SIG-M5 (cell line): ENCODE results near the gene SPSB4.
A peak's percentile ranks its signal among the peaks of the same experiment; 100 is the strongest.

Source experiments
- DNase-seq: peaks from one replicate; lab custom pipeline; 2025; lab: John Stamatoyannopoulos, UW

Gene SPSB4

DNA sequence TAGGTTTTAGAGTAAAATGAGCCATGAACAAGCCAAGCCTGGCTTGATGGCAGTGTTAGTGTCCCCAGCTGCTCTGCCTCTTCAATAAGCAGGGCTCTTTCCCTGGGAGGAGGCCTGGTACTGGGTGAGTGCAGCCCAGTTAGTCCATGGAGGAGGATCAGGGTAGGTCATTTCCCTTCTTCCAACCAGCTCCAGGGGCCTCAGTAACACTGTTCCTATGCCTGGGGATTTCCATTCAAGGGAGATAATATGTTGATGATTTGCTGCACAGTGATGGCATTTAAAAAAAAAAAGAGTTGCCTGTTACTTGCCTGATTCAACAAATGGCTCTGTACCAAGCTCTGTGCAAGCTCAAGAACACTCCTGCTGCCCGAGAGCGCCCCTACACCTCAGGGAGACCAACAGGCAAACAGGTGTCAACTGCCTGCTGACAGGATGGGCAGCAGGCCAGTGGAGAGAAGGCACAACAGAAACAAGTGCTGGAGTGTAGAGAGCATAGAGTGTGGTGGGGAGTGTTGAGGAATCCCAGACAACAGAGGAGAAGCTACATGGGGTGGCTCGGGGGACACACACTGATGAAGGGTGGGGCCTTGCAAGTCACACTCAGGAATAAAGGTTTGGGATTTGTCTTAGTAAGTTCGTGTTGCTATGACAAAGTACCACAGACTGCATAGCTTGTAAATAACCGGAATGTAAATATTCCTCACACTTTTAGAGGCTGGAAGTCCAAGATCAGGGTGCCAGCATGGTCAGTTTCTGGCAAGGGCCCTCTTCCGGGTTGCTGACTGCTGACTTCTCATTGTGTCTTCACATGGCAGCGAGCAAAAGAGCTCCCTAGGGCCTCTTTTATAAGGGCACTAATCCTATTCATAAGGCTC is 101.9 kb downstream of the SPSB4 start:
- no peak for DNase-seq

DNA sequence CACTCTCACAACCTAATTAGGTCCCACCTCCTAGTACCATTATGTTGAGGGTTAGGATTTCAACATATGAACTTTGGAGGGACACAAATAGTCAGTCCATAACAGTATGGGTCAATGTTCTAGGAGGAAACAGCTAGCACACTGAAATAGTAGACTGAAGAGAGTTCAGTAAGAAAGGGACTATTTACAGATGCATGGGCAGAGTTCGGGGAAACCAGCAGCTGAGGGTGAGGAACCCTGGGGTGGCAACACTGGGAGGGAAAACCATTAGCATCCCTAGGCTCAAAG is 102.5 kb downstream of the SPSB4 start:
- DNase-seq: no peak

GRCh38 chr3:141164852-141165251 is 113.7 kb downstream of the SPSB4 start:
- DNase-seq: no peak

DNA sequence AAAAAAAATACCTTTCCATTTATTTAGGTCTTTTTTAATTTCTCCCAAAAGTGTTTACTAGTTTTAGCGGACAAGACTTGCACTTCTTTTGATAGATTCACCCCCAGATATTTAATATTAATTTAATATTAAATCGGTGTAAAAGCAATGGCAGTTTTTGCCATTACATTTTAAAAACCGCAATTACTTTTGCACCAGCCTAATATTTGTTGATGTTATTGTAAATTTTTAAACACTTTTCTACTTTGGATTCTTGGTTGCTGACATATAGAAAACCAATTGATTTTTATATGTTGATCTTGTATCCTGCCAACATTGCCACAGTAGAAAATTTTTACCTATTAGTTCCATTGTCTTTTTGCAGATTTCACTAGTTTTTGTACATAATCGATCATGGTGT is 116.5 kb downstream of the SPSB4 start:
- DNase-seq: no peak

- no peak for DNase-seq
Measured at GRCh38 chr3:141170678-141171295, 119.6 kb downstream of the SPSB4 start.

DNA sequence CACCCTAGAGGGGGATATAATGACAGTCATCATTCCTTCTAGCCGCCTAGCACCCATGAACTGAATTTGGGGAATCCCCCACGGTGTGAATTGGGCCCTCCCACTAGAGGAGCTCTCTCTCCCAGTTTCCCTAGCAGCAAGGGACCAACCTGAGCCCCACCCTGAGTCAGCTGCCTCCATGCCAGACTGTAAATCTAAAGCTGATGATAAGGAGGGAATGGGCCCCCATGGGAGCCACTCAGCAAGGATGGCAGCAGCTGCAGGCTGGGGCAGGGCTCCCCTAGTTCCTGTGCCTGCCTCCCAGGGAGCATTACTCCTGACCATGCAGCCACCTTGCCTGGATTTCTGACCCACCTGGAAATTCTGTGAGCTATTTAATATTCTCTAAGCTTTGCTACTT is 123.5 kb downstream of the SPSB4 start:
- no peak for DNase-seq

DNA sequence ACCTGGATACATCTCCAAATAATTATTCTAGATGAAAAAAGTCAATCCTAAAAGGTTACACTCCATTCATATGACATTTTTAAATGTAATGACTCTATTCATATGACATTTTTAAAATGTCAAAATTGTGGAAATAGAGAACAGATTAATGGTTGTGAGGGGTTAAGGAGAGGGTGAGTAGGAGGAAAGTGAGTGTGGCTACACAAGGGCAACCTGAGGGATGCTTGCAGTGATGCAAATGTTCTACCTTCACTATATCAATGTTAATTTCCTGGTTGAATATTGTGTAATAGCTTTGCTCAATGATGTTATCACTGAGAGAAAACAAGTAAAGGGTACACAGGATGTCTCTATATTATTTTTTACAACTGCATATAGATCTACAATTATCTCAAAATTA is 125.6 kb downstream of the SPSB4 start:
- DNase-seq: no peak

DNA sequence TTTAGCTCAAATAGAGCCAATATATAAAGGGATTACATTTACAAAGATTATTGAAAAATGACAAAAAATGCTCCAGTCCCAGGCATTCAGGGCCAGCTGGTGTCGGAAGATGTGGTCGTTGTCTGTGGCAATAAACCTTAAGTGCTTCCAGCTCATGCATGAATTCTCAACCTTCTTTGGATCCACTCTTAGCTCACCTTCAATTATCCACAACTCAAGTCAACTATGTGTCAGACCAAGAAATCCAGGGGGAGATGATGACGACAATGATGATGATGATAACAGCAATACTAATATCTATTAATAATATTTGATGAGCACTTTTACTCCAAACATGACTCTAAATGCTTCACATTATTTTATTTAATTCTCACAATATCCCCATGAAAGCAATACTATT is 126.9 kb downstream of the SPSB4 start:
- DNase-seq: no peak

DNA sequence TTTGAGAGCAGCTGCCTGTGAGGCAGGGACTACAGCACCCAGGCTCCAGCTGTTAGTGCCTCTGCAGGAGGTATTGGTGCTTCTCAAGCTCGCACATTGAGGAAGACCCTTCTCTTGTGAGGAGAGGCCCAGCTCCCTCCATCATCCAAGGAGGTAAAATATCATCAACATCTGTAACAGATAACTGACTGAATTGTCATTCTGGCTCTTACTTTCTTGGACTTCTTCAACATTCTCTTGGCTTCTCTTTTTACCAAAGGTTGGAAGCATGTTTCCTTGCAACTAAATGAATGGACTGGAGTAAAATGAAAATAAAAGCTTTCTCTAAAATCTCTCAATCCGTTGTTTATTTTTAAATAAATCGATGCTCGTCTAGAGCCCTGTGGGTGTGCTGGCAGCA is 127.4 kb downstream of the SPSB4 start:
- no peak for DNase-seq

- DNase-seq: no peak
Measured at GRCh38 chr3:141179983-141180382, 128.8 kb downstream of the SPSB4 start.

GRCh38 chr3:141181196-141181595 is 130.0 kb downstream of the SPSB4 start:
- no peak for DNase-seq

DNA sequence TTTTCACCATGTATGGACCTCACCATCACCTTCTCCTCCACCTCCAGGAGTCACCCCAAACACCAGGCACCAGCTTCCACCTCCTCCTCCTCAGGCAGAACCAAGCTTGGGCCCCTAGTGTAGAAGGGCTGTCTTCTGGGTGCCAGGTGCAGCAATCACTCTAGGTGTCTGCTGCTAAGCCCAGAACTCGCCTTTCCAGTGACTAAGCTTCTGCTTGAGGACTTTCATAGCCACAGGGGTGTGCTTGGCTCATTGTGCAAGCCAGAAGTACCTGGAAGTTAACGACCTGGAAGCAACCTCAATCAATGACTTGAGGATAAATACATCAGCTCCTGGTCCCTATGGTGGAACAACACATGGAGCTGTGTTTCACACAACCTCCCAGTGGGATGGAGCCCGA is 130.7 kb downstream of the SPSB4 start:
- no peak for DNase-seq

DNA sequence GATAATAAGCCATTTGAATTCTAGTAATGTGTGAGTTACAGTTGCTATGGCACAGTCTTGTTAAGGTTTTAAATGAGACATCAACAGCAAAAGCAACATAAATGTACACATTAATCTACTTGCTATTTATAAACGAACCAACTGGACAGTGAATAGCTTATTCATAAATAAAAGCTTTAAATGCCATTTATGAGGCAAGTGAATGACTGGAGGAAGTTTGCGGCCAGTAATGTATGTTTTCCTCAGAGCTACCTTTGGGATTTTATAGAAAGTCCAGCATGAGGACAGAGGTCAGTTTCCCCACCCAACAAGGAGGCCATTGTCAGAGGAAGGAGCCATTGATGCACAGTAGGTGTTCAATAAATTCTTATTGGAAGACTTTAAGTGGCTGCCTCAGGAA is 132.5 kb downstream of the SPSB4 start:
- no peak for DNase-seq

DNA sequence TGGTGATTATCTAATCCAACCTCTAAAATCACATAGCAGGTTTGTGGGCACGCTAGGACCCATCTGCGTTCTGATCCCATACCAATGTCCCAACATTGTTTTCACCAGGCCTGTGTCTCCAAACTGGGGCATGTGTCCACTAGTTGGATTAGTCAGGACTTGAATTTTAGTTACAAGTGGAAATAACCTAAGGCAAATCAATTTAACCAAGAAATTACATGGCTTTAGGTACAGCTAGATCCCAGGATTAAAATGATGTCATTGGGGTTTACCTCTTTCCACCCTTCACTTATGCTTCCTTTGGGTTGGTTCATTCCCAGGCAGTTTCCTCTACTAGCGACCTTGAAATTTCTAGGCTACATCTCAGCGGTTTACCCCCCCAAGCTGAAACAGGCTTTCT is 133.3 kb downstream of the SPSB4 start:
- no peak for DNase-seq

GRCh38 chr3:141191097-141191749 is 140.1 kb downstream of the SPSB4 start:
- no peak for DNase-seq

- DNase-seq: peak; percentile 10
Measured at GRCh38 chr3:141192345-141192744, 141.2 kb downstream of the SPSB4 start.

DNA sequence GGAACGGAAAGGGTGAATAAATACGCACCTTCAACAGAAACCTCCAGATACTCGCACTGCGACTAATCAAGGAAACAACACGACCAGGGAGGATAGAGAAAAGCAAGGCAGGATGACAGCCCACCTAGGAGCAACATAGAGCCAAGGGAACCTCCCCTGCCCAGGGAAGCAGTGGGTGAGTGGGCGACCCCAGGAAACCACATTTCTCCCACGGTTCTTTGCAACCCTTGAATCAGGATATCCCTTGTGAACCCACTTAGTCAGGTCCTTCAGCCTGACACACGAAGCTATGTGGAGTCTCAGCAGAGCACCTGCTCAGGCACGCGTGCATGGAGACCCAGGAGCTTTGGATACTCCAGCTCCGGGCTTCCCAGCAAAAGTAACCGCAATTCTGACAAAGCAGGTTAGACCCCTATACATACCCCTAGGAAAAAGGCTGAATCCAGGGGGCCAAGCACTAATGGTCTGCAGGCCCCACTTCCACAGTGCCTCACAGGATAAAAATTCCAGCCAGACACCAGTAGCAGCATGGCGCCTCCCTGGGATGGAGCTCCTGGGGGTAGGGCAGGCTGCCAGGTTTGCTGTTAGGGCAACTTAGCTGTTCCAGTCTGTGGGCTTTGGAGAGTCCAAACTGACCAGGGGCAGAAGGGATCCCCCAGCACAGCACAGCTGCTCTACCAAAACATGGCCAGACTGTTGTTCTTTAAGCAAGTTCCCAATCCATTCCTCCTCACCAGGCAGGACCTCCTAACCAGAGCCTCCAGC is 142.1 kb downstream of the SPSB4 start:
- DNase-seq: no peak
